SH-SY5Y (cell line): ENCODE data around the gene EPC2.

Experiments
- GATA2 ChIP-seq: IDR thresholded peaks from 2 replicates; pipeline ENCODE4 v1.6.1; 2011; ENCODE audit warnings: mild to moderate bottlenecking, low read depth, low read length
- GATA3 ChIP-seq: IDR thresholded peaks from 2 replicates; pipeline ENCODE4 v1.6.1; 2011; ENCODE audit warnings: low read depth, mild to moderate bottlenecking, low read length, moderate library complexity

DNA sequence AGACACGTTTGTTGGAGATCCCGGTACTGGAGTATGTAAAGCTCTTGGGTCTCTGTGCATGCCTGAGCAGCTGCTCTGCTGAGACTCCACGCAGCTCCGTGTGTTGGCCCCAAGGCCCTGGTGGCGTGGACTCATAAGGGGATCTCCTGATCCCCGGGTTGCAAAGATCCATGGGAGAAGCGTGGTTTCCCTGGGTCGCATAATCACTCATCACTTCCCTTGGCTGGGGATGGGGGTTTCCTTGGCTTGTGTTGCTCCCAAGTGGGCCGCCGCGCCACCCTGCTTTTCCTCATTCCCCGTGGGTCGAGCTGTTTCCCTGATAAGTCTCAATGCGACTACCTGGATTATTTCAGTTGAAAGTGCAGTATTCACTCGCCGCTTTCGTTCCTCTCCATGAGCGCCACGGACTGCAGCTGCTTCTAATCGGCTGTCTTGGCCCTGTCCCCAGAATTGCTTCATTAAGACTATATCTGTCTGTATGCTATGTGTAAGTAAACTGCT is 76.0 kb downstream of the EPC2 start:
- TF ChIP-seq GATA3 (no peak), GATA2 (no peak)
